Stimulated activated CD8-positive, alpha-beta memory T cell treated with anti-CD3 and anti-CD28 coated beads, Interleukin-12 subunit alpha, Interleukin-12 subunit beta, amount 100 ng/mL, for 4 hours (primary cell): Measurements from ENCODE around the gene PCTP.

Experiments
- DNase-seq: peaks from one replicate; pipeline ENCODE4 v3.0.0-alpha.2; 2020; ENCODE audit warnings: low read depth

The PCTP gene

GRCh38 chr17:55794725-55795482, 44.1 kb downstream of the PCTP start:
- DNase-seq: no peak

GRCh38 chr17:55806745-55807495, 56.1 kb downstream of the PCTP start:
- DNase-seq: no peak

GRCh38 chr17:55811536-55811935, 60.7 kb downstream of the PCTP start:
- DNase-seq: no peak

GRCh38 chr17:55812323-55812722, 61.5 kb downstream of the PCTP start:
- no peak for DNase-seq

- no peak for DNase-seq
These were observed 63.1 kb downstream of the PCTP start for GRCh38 chr17:55813944-55814343.

- no peak for DNase-seq
These were observed 63.5 kb downstream of the PCTP start for GRCh38 chr17:55814377-55814776.

- DNase-seq: no peak
These were observed 65.9 kb downstream of the PCTP start for GRCh38 chr17:55816532-55817396.

- DNase-seq: no peak
These were observed 66.5 kb downstream of the PCTP start for GRCh38 chr17:55817397-55817709.

GRCh38 chr17:55818026-55818425, 67.2 kb downstream of the PCTP start:
- DNase-seq: no peak

- no peak for DNase-seq
These were observed 67.9 kb downstream of the PCTP start for GRCh38 chr17:55818451-55819375.

GRCh38 chr17:55820675-55821074, 69.8 kb downstream of the PCTP start:
- no peak for DNase-seq

- DNase-seq: no peak
These were observed 71.2 kb downstream of the PCTP start for GRCh38 chr17:55822028-55822427.

- DNase-seq: no peak
These were observed 74.4 kb downstream of the PCTP start for GRCh38 chr17:55825213-55825612.
